HG03135 (cell line): ENCODE data around the gene SLC35E2B.
A peak's percentile ranks its signal among the peaks of the same experiment; 100 is the strongest.
"Not testable (repeated sequence)": the region's sequence is repeated elsewhere in the genome, so short reads cannot be mapped to it uniquely, and the experiment has no call there.

ENCODE experiments used
- ATAC-seq: cut with Tn5 transposase; IDR thresholded peaks from one replicate; pipeline ENCODE4 v1.9.1; 2021; ENCODE audit warnings: mild to moderate bottlenecking, moderate library complexity; ENCODE audit not compliant: unreplicated experiment

SLC35E2B gene

GRCh38 chr1:1692714-1693647 lies at the start of gene SLC35E2B:
SLC35E2B (minus strand) TSS chr1:1692795; CDS start chr1:1676699, 16,096 bp downstream.
- peak; percentile 80 for ATAC-seq

- ATAC-seq: not testable (repeated sequence)
Observed at GRCh38 chr1:1741013-1741412, 48.4 kb upstream of the SLC35E2B start.

- ATAC-seq: not testable (repeated sequence)
Observed at GRCh38 chr1:1738799-1739337, 46.3 kb upstream of the SLC35E2B start.

- ATAC-seq: not testable (repeated sequence)
Observed at GRCh38 chr1:1737675-1738590, 45.3 kb upstream of the SLC35E2B start.

- ATAC-seq: no peak
Observed at GRCh38 chr1:1732381-1732780, 39.8 kb upstream of the SLC35E2B start.

- no peak for ATAC-seq
Observed at GRCh38 chr1:1730870-1731269, 38.3 kb upstream of the SLC35E2B start.

- not testable (repeated sequence) for ATAC-seq
Observed at GRCh38 chr1:1730230-1730629, 37.6 kb upstream of the SLC35E2B start.

GRCh38 chr1:1729116-1729816 lies 36.7 kb upstream of the SLC35E2B start:
- not testable (repeated sequence) for ATAC-seq

GRCh38 chr1:1728308-1729005 lies 35.9 kb upstream of the SLC35E2B start:
- ATAC-seq: not testable (repeated sequence)

GRCh38 chr1:1727131-1727651 lies 34.6 kb upstream of the SLC35E2B start:
- ATAC-seq: not testable (repeated sequence)

GRCh38 chr1:1726088-1726487 lies 33.5 kb upstream of the SLC35E2B start:
- not testable (repeated sequence) for ATAC-seq

- peak; percentile 92 for ATAC-seq
Observed at GRCh38 chr1:1724035-1724864, 31.7 kb upstream of the SLC35E2B start, which contains the start of gene CDK11A. CDK11A (minus strand) TSS chr1:1724357; CDS start chr1:1722818, 1,539 bp downstream.

- ATAC-seq: no peak
Observed at GRCh38 chr1:1721201-1721600, 28.6 kb upstream of the SLC35E2B start.

GRCh38 chr1:1715109-1715883 lies 22.7 kb upstream of the SLC35E2B start:
- ATAC-seq: not testable (repeated sequence)

- ATAC-seq: not testable (repeated sequence)
Observed at GRCh38 chr1:1707897-1708296, 15.3 kb upstream of the SLC35E2B start.

- ATAC-seq: not testable (repeated sequence)
Observed at GRCh38 chr1:1707241-1707640, 14.6 kb upstream of the SLC35E2B start.

GRCh38 chr1:1705623-1706022 lies 13.0 kb upstream of the SLC35E2B start:
- ATAC-seq: not testable (repeated sequence)
